Measurements from ENCODE around the gene WSCD2. TPM values are rescaled to one million over a fixed set of nuclear protein-coding genes. Genes with fewer than 3 reads are reported as not detected.
A peak's percentile ranks its signal among the peaks of the same experiment; 100 is the strongest.

The WSCD2 gene
- total RNA-seq, 2 donors from 2014 or later, result 6.5 to 6.7 TPM

- Histone ChIP-seq H3K4me3 (no peak overlapping the region), H3K36me3 (no peaks in the 10 kb centered on the region), H3K4me1 (replicated peaks) (no peaks in the 10 kb centered on the region), H3K27ac (no peak overlapping the region), H3K9me3 (no peaks in the 10 kb centered on the region), H3K27me3 (replicated peaks; ENCODE audit: insufficient read depth) (no peaks in the 10 kb centered on the region)
- no peak for DNase-seq (ENCODE audit: low spot score)
- TF ChIP-seq POLR2A (IDR thresholded peaks at IDR 0.05) (no peak), CTCF (IDR thresholded peaks at IDR 0.05) (no peak), POLR2AphosphoS5 (IDR thresholded peaks at IDR 0.05) (no peak)
- intact Hi-C loops (cut with DNase I), result no loop called here
- WGBS, result 95% methylated on average over 1 of the region's 1 CpG
Measured at GRCh38 chr12:108110844-108111243, 18.2 kb upstream of the WSCD2 start.

DNA sequence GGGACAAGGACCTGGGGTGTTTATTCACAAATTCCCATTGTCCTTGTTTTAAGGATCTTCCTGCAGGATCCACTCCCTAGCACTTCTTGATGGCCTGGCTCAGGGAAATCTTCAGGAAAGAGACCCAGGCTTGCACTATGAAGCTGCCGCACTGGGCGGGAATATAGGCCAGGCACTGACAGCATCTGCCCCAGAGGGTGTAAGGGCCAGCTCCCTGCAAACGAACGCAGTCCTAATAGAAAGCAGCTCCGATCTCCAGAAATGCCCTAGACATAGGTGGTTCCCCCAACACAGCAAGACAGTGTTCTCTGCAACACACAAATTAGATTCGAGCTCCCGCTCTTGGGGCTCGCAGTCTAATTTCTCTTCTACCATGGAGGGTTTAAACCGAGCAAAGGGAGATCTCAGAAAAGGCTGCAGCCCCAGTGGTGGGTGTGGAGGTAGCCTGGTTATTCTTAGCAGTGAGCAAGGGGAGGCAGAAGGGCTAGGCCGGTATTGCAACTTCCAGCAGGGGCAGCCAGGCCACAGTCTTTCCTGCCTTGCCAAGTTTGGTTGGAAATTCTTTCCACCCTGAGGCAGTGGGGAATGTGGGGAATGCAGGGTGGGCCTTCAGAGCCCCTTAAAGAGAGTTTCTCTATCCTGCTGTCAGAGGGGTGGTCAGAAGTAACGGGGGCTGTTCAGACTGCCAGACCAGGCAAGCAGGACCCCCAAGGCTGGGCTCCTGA lies 16.1 kb upstream of the WSCD2 start:
- no peak for DNase-seq (ENCODE audit: low spot score)
- TF ChIP-seq POLR2A (IDR thresholded peaks at IDR 0.05), result no peak
- no peak overlapping the region for H3K4me3 ChIP-seq
- intact Hi-C loops (cut with DNase I), result no loop called here
- no peaks in the 10 kb centered on the region for H3K27me3 ChIP-seq (replicated peaks; ENCODE audit: insufficient read depth)
- 49% methylated on average over 11 of the region's 11 CpGs for WGBS
- no peaks in the 10 kb centered on the region for H3K9me3 ChIP-seq
- H3K27ac ChIP-seq, result peak overlapping the region in 1 of 2 donors; percentile 63
- H3K36me3 ChIP-seq, result no peaks in the 10 kb centered on the region
- no peaks in the 10 kb centered on the region for H3K4me1 ChIP-seq (replicated peaks)

GRCh38 chr12:108115123-108116121 lies 13.7 kb upstream of the WSCD2 start:
- Histone ChIP-seq H3K36me3 (no peaks in the 10 kb centered on the region), H3K27ac (no peak overlapping the region), H3K9me3 (no peaks in the 10 kb centered on the region), H3K4me1 (replicated peaks) (no peaks in the 10 kb centered on the region), H3K4me3 (no peak overlapping the region), H3K27me3 (replicated peaks; ENCODE audit: insufficient read depth) (no peaks in the 10 kb centered on the region)
- 49% methylated on average over 7 of the region's 7 CpGs for WGBS
- intact Hi-C loops (cut with DNase I), result no loop called here
- DNase-seq (ENCODE audit: low spot score), result no peak
- TF ChIP-seq CTCF (IDR thresholded peaks at IDR 0.05) (no peak), POLR2AphosphoS5 (IDR thresholded peaks at IDR 0.05) (no peak), POLR2A (IDR thresholded peaks at IDR 0.05) (no peak)

DNA sequence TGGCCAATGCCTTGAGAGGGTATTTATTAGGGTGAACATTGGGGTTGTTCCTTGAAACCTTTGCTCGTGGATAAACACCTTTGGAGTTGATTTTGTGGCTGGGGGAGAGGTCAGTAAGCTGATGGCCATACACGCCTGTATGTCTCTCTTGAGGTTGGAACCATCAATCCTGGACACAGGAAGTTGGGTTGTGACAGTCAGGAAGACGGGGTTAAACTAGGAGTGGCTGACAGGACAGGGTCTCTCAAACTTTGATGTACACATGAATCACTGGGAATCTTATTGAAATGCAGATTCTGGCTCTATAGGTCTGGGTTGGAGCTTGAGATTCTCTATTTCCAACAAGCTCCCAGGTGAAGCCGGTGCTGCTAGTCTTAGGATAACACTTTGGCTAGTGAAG lies 12.8 kb upstream of the WSCD2 start:
- WGBS, result 81% methylated on average over 4 of the region's 4 CpGs
- intact Hi-C loops (cut with DNase I), result no loop called here
- H3K27ac ChIP-seq, result no peak overlapping the region
- H3K36me3 ChIP-seq, result no peaks in the 10 kb centered on the region
- no peaks in the 10 kb centered on the region for H3K27me3 ChIP-seq (replicated peaks; ENCODE audit: insufficient read depth)
- DNase-seq (ENCODE audit: low spot score), result no peak
- H3K9me3 ChIP-seq, result no peaks in the 10 kb centered on the region
- H3K4me3 ChIP-seq, result no peak overlapping the region
- TF ChIP-seq CTCF (IDR thresholded peaks at IDR 0.05) (no peak), POLR2A (IDR thresholded peaks at IDR 0.05) (no peak), POLR2AphosphoS5 (IDR thresholded peaks at IDR 0.05) (no peak)
- no peaks in the 10 kb centered on the region for H3K4me1 ChIP-seq (replicated peaks)

GRCh38 chr12:108116699-108117098 lies 12.4 kb upstream of the WSCD2 start:
- H3K4me1 ChIP-seq (replicated peaks), result no peaks in the 10 kb centered on the region
- WGBS, result 68% methylated on average over 1 of the region's 1 CpG
- no peak overlapping the region for H3K27ac ChIP-seq

More at GRCh38 chr12:108116699-108117098, 12.4 kb upstream of the WSCD2 start:
- H3K9me3 ChIP-seq, result no peaks in the 10 kb centered on the region
- H3K4me3 ChIP-seq, result no peak overlapping the region
- intact Hi-C loops (cut with DNase I), result no loop called here
- no peak for DNase-seq (ENCODE audit: low spot score)
- no peaks in the 10 kb centered on the region for H3K36me3 ChIP-seq
- no peaks in the 10 kb centered on the region for H3K27me3 ChIP-seq (replicated peaks; ENCODE audit: insufficient read depth)
- no peak for TF ChIP-seq POLR2A (IDR thresholded peaks at IDR 0.05)
- no peak for TF ChIP-seq POLR2AphosphoS5 (IDR thresholded peaks at IDR 0.05)
- no peak for TF ChIP-seq CTCF (IDR thresholded peaks at IDR 0.05)

All from prostate gland (tissue), 2 donors.